A549 (cell line): ENCODE measurements around the gene MYO18A.

Experiments
- BHLHE40 ChIP-seq: IDR thresholded peaks from 2 replicates; pipeline ENCODE4 v1.6.1; 2012; ENCODE audit warnings: low read depth, low read length, inconsistent platforms
- CBX2 ChIP-seq: fragments of 200-600 bp; sonication (generic); IDR thresholded peaks from 2 replicates; pipeline ENCODE4 v1.6.1; 2016; ENCODE audit warnings: low read depth, mild to moderate bottlenecking, borderline replicate concordance
- CEBPB ChIP-seq, 2 experiments: fragments of >200 bp in 1 of 2; sonication (Bioruptor Twin) in 1 of 2; formaldehyde crosslinking in 1 of 2; IDR thresholded peaks; 2 replicates each; pipeline ENCODE4 v1.6.1; 2012 to 2016
- CHD4 ChIP-seq: fragments of 200-600 bp; sonication (generic); IDR thresholded peaks from 2 replicates; pipeline ENCODE4 v1.6.1; 2016; ENCODE audit warnings: antibody characterized with exemption, mild to moderate bottlenecking, borderline replicate concordance
- CTCF ChIP-seq: fragments of >200 bp; sonication (Bioruptor Twin); formaldehyde crosslinking; IDR thresholded peaks from 3 replicates; pipeline ENCODE4 v1.5.1; 2016
- EP300 ChIP-seq, 2 experiments: fragments of >200 bp; sonication (Bioruptor Twin); formaldehyde crosslinking; IDR thresholded peaks; 2 replicates in 1 of 2; 3 replicates in 1 of 2; pipeline ENCODE4 v1.6.1; 2016 to 2017
- ESRRA ChIP-seq: fragments of 150-350 bp; IDR thresholded peaks from 2 replicates; pipeline ENCODE4 v1.6.1; 2014; ENCODE audit warnings: mild to moderate bottlenecking, low read length, borderline replicate concordance
- FOSL2 ChIP-seq, 2 experiments: fragments of 450-650 bp in 1 of 2; fragments of >200 bp in 1 of 2; sonication (Bioruptor Twin) in 1 of 2; formaldehyde crosslinking; IDR thresholded peaks; 2 replicates each; pipeline versions ENCODE4 v1.5.0 to v1.6.1; 2016 to 2020; ENCODE audit warnings: mild to moderate bottlenecking in 1 of 2, moderate library complexity in 1 of 2
- HDAC2 ChIP-seq: fragments of 200-600 bp; sonication (generic); IDR thresholded peaks from 2 replicates; pipeline ENCODE4 v1.6.1; 2016
- MAX ChIP-seq: IDR thresholded peaks from 2 replicates; pipeline ENCODE4 v1.6.1; 2012
- POLR2A ChIP-seq: IDR thresholded peaks from 2 replicates; pipeline ENCODE4 v1.6.1; 2012; ENCODE audit warnings: mild to moderate bottlenecking, low read length
- RAD21 ChIP-seq, 2 experiments: fragments of >200 bp in 1 of 2; sonication (Bioruptor Twin) in 1 of 2; formaldehyde crosslinking in 1 of 2; IDR thresholded peaks in 1 of 2; conservative IDR thresholded peaks in 1 of 2; 2 replicates in 1 of 2; 3 replicates in 1 of 2; pipeline ENCODE4 v1.6.1; 2012 to 2018; ENCODE audit warnings: inconsistent platforms in 1 of 2
- RFX5 ChIP-seq: fragments of 450-650 bp; IDR thresholded peaks from 2 replicates; pipeline ENCODE4 v1.7.1; 2014; ENCODE audit warnings: antibody characterized with exemption, mild to moderate bottlenecking, moderate library complexity
- SMC3 ChIP-seq: fragments of >200 bp; sonication (Bioruptor Twin); formaldehyde crosslinking; IDR thresholded peaks from 3 replicates; pipeline ENCODE4 v1.6.1; 2018; ENCODE audit warnings: inconsistent platforms

GRCh38 chr17:29215174-29215573 lies 35.0 kb upstream of the MYO18A start:
- TF ChIP-seq POLR2A (no peak), ESRRA (no peak), CTCF (no peak), RFX5 (no peak), RAD21 (conservative IDR thresholded peaks at IDR 0.05 in 1 of 2, IDR thresholded peaks at IDR 0.05 in 1 of 2) (no peak), CBX2 (no peak), SMC3 (no peak), CEBPB (IDR thresholded peaks at IDR 0.05) (no peak), CHD4 (no peak), FOSL2 (IDR thresholded peaks at IDR 0.05) (no peak), FOSL2 (CRISPR knock-in tag; IDR thresholded peaks at IDR 0.05) (no peak), MAX (no peak), EP300 (IDR thresholded peaks at IDR 0.05) (no peak), HDAC2 (no peak), BHLHE40 (no peak)
